Stomach smooth muscle (tissue), 2 donors: ENCODE results near the gene KIRREL3.

Experiments
- H3K27ac ChIP-seq: one replicate; pipeline ENCODE4 v1.7.0; 2013; ENCODE audit warnings: mild to moderate bottlenecking, low read length, inconsistent platforms
- H3K27me3 ChIP-seq, 2 donors: one replicate each; pipeline ENCODE4 v1.7.0; 2013; ENCODE audit warnings: low read length in 2 of 2; ENCODE audit not compliant: insufficient read depth in 2 of 2, control insufficient read depth in 1 of 2
- H3K36me3 ChIP-seq, 2 donors: one replicate each; pipeline ENCODE4 v1.7.0; 2013; ENCODE audit warnings: low read length in 2 of 2; ENCODE audit not compliant: control insufficient read depth in 2 of 2, insufficient read depth in 2 of 2
- H3K4me1 ChIP-seq: one replicate; pipeline ENCODE4 v1.7.0; 2013; ENCODE audit warnings: low read length; ENCODE audit not compliant: control insufficient read depth, insufficient read depth
- H3K4me3 ChIP-seq, 2 donors: one replicate each; pipeline ENCODE4 v1.7.0; 2013; ENCODE audit warnings: low read length in 2 of 2
- H3K9ac ChIP-seq, 2 donors: one replicate each; pipeline ENCODE4 v1.7.0; 2013; ENCODE audit warnings: low read length in 2 of 2, mild to moderate bottlenecking in 1 of 2
- H3K9me3 ChIP-seq, 2 donors: one replicate each; pipeline ENCODE4 v1.7.0; 2013; ENCODE audit warnings: low read length in 2 of 2; ENCODE audit not compliant: control insufficient read depth in 2 of 2
- donor health status: healthy.
- donor health status: Pancreatic carcinoma.

The KIRREL3 gene

GRCh38 chr11:126547161-126547560, 453.4 kb downstream of the KIRREL3 start:
- H3K36me3 ChIP-seq: no peaks in the 10 kb centered on the region
- H3K9ac ChIP-seq: no peak overlapping the region
- no peak overlapping the region for H3K27ac ChIP-seq

GRCh38 chr11:126546694-126547093, 453.9 kb downstream of the KIRREL3 start:
- Histone ChIP-seq H3K4me1 (no peaks in the 10 kb centered on the region), H3K27ac (no peak overlapping the region), H3K36me3 (no peaks in the 10 kb centered on the region), H3K9me3 (no peaks in the 10 kb centered on the region), H3K9ac (no peak overlapping the region), H3K4me3 (no peak overlapping the region), H3K27me3 (peaks cover 0 to 10% of the 10 kb centered on the region in 2 donors)

More at GRCh38 chr11:126547161-126547560, 453.4 kb downstream of the KIRREL3 start:
- Histone ChIP-seq H3K27me3 (peaks cover 0 to 8% of the 10 kb centered on the region in 2 donors), H3K4me3 (no peak overlapping the region), H3K4me1 (no peaks in the 10 kb centered on the region), H3K9me3 (no peaks in the 10 kb centered on the region)

- Histone ChIP-seq H3K36me3 (no peaks in the 10 kb centered on the region), H3K27me3 (peaks cover 0 to 10% of the 10 kb centered on the region in 2 donors), H3K9ac (no peak overlapping the region), H3K4me3 (no peak overlapping the region), H3K9me3 (no peaks in the 10 kb centered on the region), H3K4me1 (no peaks in the 10 kb centered on the region), H3K27ac (no peak overlapping the region)
Measured at GRCh38 chr11:126546191-126546590, 454.4 kb downstream of the KIRREL3 start.

- no peaks in the 10 kb centered on the region for H3K4me1 ChIP-seq
- H3K27ac ChIP-seq: no peak overlapping the region
- H3K36me3 ChIP-seq: no peaks in the 10 kb centered on the region
- H3K9ac ChIP-seq: no peak overlapping the region
- H3K4me3 ChIP-seq: no peak overlapping the region
- no peaks in the 10 kb centered on the region for H3K9me3 ChIP-seq
- H3K27me3 ChIP-seq: peaks cover 0 to 13% of the 10 kb centered on the region in 2 donors
Measured at GRCh38 chr11:126545057-126545555, 455.5 kb downstream of the KIRREL3 start.

GRCh38 chr11:126544108-126545056, 456.2 kb downstream of the KIRREL3 start:
- Histone ChIP-seq H3K4me1 (no peaks in the 10 kb centered on the region), H3K27ac (no peak overlapping the region), H3K36me3 (no peaks in the 10 kb centered on the region), H3K27me3 (peaks cover 0 to 12% of the 10 kb centered on the region in 2 donors), H3K9ac (no peak overlapping the region), H3K9me3 (no peaks in the 10 kb centered on the region), H3K4me3 (no peak overlapping the region)

GRCh38 chr11:126543691-126544090, 456.9 kb downstream of the KIRREL3 start:
- H3K9me3 ChIP-seq: no peaks in the 10 kb centered on the region
- no peaks in the 10 kb centered on the region for H3K4me1 ChIP-seq
- no peak overlapping the region for H3K4me3 ChIP-seq
- no peaks in the 10 kb centered on the region for H3K36me3 ChIP-seq
- H3K9ac ChIP-seq: no peak overlapping the region
- H3K27ac ChIP-seq: no peak overlapping the region
- peaks cover 0 to 12% of the 10 kb centered on the region in 2 donors for H3K27me3 ChIP-seq

GRCh38 chr11:126542334-126543015, 458.1 kb downstream of the KIRREL3 start:
- Histone ChIP-seq H3K9ac (no peak overlapping the region), H3K4me1 (no peaks in the 10 kb centered on the region), H3K27me3 (peaks cover 0 to 10% of the 10 kb centered on the region in 2 donors), H3K9me3 (no peaks in the 10 kb centered on the region), H3K36me3 (no peaks in the 10 kb centered on the region), H3K27ac (no peak overlapping the region), H3K4me3 (no peak overlapping the region)

- Histone ChIP-seq H3K36me3 (no peaks in the 10 kb centered on the region), H3K9me3 (no peaks in the 10 kb centered on the region), H3K9ac (no peak overlapping the region), H3K4me1 (no peaks in the 10 kb centered on the region), H3K27me3 (peaks cover 0 to 16% of the 10 kb centered on the region in 2 donors), H3K4me3 (no peak overlapping the region), H3K27ac (no peak overlapping the region)
Measured at GRCh38 chr11:126538071-126538470, 462.5 kb downstream of the KIRREL3 start.

- H3K27me3 ChIP-seq: peaks cover 0 to 16% of the 10 kb centered on the region in 2 donors
- no peaks in the 10 kb centered on the region for H3K36me3 ChIP-seq
- no peak overlapping the region for H3K9ac ChIP-seq
- no peak overlapping the region for H3K27ac ChIP-seq
- H3K4me1 ChIP-seq: no peaks in the 10 kb centered on the region
- H3K4me3 ChIP-seq: no peak overlapping the region
- no peaks in the 10 kb centered on the region for H3K9me3 ChIP-seq
Measured at GRCh38 chr11:126537492-126537891, 463.1 kb downstream of the KIRREL3 start.

GRCh38 chr11:126534141-126534805, 466.3 kb downstream of the KIRREL3 start:
- H3K4me1 ChIP-seq: no peaks in the 10 kb centered on the region
- no peak overlapping the region for H3K9ac ChIP-seq
- no peaks in the 10 kb centered on the region for H3K36me3 ChIP-seq
- H3K9me3 ChIP-seq: no peaks in the 10 kb centered on the region
- peaks cover 0 to 10% of the 10 kb centered on the region in 2 donors for H3K27me3 ChIP-seq
- no peak overlapping the region for H3K27ac ChIP-seq
- no peak overlapping the region for H3K4me3 ChIP-seq
